Measurements from ENCODE around the gene CHST11.

The CHST11 gene

GRCh38 chr12:104694161-104694560 lies 237.4 kb downstream of the CHST11 start:
- no peak for TF ChIP-seq POU2F2 (IDR thresholded peaks at IDR 0.05; ENCODE audit: low read depth, low read length)
- DNase-seq (ENCODE audit: insufficient read length, low spot score) (no peak), FAIRE-seq (peak; percentile 28)

DNA sequence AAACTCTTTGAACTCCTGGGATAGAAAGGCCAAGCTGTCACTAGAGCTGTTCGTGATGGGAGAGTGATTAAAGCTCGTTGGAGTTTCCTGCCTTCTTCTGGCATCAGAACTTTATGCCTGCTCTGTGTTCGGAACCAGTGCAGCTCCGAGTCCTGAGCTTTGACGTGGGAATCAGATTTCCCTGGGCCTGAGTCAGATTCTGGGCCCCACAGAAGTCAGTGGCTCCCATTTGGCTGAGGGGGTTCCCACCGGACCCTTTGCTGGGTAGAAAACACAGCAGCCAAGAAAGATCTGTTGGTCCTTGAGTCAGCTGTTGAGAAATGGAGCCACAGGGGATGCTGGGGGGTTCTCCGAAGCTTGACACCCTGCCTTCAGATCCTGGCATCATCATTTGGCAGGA lies 238.0 kb downstream of the CHST11 start:
- no peak for DNase-seq (ENCODE audit: insufficient read length, low spot score)
- no peak for FAIRE-seq
- no peak for TF ChIP-seq PAX5 (IDR thresholded peaks at IDR 0.05; ENCODE audit: insufficient read depth, low read length, severe bottlenecking)
- TF ChIP-seq SPI1 (IDR thresholded peaks at IDR 0.05; ENCODE audit: low read depth, low read length): no peak
- no peak for TF ChIP-seq POLR2A (IDR thresholded peaks at IDR 0.05; ENCODE audit: low read depth, low read length)
- no peak for TF ChIP-seq POU2F2 (IDR thresholded peaks at IDR 0.05; ENCODE audit: low read depth, low read length)
- no peak for TF ChIP-seq POLR2AphosphoS5 (IDR thresholded peaks at IDR 0.05; ENCODE audit: low read depth, low read length)
- TF ChIP-seq TAF1 (IDR thresholded peaks at IDR 0.05; ENCODE audit: low read depth, low read length): no peak

DNA sequence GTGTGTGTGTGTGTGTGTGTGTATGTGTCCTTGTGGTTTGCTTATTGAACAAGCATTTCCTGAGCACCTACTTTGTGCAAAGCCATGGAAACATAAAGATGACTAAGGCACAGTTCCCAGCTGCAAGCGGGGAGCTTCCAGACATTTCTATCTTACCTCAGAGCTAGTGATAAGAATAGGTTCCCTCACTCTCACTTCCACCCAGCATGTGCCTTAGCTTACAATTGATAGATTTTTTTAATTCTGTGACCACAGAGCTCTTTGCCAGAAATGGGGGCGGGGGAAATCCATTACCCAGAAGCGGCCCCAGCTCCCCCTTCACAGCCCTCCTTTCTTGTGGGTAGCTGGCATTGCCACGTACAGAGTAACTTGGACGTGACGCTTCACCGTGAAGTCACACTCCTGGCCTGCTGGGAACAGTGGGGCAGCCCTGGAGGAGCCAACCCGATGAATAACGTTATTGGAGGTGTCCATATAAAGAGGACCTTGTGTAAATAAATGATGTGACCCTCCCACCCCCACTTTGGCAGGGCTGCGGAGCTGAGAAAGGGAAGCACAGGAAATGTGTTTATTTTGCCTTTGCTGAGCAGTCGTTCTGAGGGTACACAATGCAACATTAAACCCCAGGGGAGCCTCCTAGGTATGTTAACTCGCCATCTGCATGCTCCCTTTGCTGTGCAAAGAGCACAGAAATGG lies 238.9 kb downstream of the CHST11 start:
- DNase-seq (ENCODE audit: insufficient read length, low spot score) (no peak), FAIRE-seq (peak; percentile 83)
- no peak for TF ChIP-seq POLR2A (IDR thresholded peaks at IDR 0.05; ENCODE audit: low read depth, low read length)
- TF ChIP-seq SPI1 (IDR thresholded peaks at IDR 0.05; ENCODE audit: low read depth, low read length): peak; percentile 86
- no peak for TF ChIP-seq POU2F2 (IDR thresholded peaks at IDR 0.05; ENCODE audit: low read depth, low read length)
- TF ChIP-seq POLR2AphosphoS5 (IDR thresholded peaks at IDR 0.05; ENCODE audit: low read depth, low read length): no peak
- no peak for TF ChIP-seq PAX5 (IDR thresholded peaks at IDR 0.05; ENCODE audit: insufficient read depth, low read length, severe bottlenecking)
- TF ChIP-seq TAF1 (IDR thresholded peaks at IDR 0.05; ENCODE audit: low read depth, low read length): no peak

DNA sequence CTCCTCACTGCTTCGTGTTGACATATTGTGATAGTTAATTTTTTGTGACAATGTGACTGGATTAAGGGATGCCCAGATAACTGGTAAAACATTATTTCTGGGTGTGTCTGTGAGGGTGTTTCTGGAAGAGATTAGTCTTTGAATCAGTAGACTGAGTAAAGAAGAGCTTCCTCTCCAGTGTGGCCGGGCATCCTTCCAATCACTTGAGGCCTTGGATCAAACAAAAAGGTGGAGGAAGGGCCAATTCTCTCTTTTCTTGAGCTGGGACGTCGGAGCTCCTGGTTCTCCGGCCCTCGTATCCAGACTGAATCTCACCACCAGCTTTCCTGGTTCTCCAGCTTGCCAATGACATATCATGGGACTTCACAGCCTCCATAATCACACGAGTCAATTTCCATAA lies 240.4 kb downstream of the CHST11 start:
- TF ChIP-seq POU2F2 (IDR thresholded peaks at IDR 0.05; ENCODE audit: low read depth, low read length): no peak
- DNase-seq (ENCODE audit: insufficient read length, low spot score): no peak
- FAIRE-seq: no peak

DNA sequence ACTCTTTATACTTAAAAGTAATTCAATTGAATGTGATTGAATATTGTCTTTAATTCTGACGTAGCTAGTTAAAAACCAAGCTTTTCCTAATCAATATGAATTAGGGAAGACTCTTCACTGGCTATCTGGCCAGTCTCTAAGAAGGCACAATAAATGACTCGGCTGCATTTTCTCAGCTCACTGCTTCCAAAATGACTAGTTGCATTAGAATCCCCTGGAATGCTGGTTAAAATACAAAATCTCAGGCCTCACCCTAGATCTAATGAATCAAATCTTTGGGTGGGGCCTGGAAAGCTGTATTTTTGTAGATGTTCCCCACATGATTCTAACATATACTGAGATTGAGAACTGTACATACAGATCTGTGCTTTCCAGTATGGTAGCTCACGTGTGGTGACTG lies 242.1 kb downstream of the CHST11 start:
- TF ChIP-seq PAX5 (IDR thresholded peaks at IDR 0.05; ENCODE audit: insufficient read depth, low read length, severe bottlenecking): no peak
- TF ChIP-seq POLR2A (IDR thresholded peaks at IDR 0.05; ENCODE audit: low read depth, low read length): no peak
- no peak for TF ChIP-seq SPI1 (IDR thresholded peaks at IDR 0.05; ENCODE audit: low read depth, low read length)
- no peak for TF ChIP-seq TAF1 (IDR thresholded peaks at IDR 0.05; ENCODE audit: low read depth, low read length)
- TF ChIP-seq POU2F2 (IDR thresholded peaks at IDR 0.05; ENCODE audit: low read depth, low read length): no peak
- no peak for TF ChIP-seq POLR2AphosphoS5 (IDR thresholded peaks at IDR 0.05; ENCODE audit: low read depth, low read length)
- FAIRE-seq (no peak), DNase-seq (ENCODE audit: insufficient read length, low spot score) (no peak)

DNA sequence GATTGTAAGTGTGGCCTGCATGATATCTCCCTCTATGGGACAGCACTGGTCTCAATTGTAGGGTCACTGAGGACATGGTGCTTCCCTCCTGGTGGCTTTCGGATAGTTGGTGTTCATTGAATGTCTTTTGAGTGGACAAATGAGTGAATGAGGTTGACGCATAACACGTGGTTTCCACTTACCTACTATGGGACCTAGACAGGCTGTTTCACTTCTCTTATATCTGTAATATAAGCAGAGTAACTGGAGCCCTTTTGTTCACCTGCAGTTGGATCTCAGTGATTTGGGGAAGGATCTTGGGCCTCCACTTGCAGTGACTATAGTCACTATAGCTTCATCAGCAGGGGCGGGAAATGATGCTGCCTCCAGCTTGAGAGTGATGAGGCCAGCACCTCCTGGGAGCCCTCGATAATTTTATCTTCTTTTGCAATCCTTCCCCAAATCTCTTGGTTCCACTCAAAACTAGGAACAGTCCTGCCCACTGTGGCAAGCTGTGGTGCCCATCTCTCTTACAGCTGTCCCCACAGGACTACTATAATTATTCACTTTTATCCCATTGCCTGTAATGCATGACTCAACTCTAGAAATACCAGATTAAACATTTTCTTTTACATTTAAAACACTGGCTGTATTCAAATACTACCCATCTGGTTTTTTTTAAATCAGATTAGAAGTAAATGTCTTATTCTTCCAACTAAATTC lies 242.9 kb downstream of the CHST11 start:
- FAIRE-seq (peak; percentile 90), DNase-seq (ENCODE audit: insufficient read length, low spot score) (peak; percentile 30)
- TF ChIP-seq PAX5 (IDR thresholded peaks at IDR 0.05; ENCODE audit: insufficient read depth, low read length, severe bottlenecking) (no peak), SPI1 (IDR thresholded peaks at IDR 0.05; ENCODE audit: low read depth, low read length) (peak; percentile 87)

GRCh38 chr12:104700324-104700723 lies 243.6 kb downstream of the CHST11 start:
- DNase-seq (ENCODE audit: insufficient read length, low spot score) (no peak), FAIRE-seq (no peak)
- no peak for TF ChIP-seq POU2F2 (IDR thresholded peaks at IDR 0.05; ENCODE audit: low read depth, low read length)
- TF ChIP-seq POLR2AphosphoS5 (IDR thresholded peaks at IDR 0.05; ENCODE audit: low read depth, low read length): no peak
- no peak for TF ChIP-seq PAX5 (IDR thresholded peaks at IDR 0.05; ENCODE audit: insufficient read depth, low read length, severe bottlenecking)
- no peak for TF ChIP-seq SPI1 (IDR thresholded peaks at IDR 0.05; ENCODE audit: low read depth, low read length)
- TF ChIP-seq POLR2A (IDR thresholded peaks at IDR 0.05; ENCODE audit: low read depth, low read length): no peak
- no peak for TF ChIP-seq TAF1 (IDR thresholded peaks at IDR 0.05; ENCODE audit: low read depth, low read length)

DNA sequence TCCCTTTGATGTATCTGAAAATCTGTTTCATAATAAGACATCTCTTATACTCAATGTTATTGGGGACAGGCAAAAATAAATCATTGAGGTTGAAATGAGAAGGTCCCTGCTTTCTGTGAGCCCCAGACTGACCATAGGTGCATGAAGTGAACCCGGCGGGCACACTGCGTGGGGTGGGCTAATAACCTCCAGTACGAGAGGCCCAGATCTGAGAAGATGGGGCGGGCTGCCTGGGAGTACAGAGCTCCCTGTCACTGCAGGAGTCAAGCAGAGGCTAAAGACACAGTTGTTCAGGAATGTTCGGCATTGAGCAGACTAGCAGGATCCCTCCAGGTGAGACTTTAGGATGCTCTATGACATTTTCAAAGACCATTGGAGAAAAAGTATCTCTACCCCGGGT lies 244.6 kb downstream of the CHST11 start:
- DNase-seq (ENCODE audit: insufficient read length, low spot score): no peak
- no peak for TF ChIP-seq PAX5 (IDR thresholded peaks at IDR 0.05; ENCODE audit: insufficient read depth, low read length, severe bottlenecking)
- TF ChIP-seq TAF1 (IDR thresholded peaks at IDR 0.05; ENCODE audit: low read depth, low read length): no peak
- TF ChIP-seq POU2F2 (IDR thresholded peaks at IDR 0.05; ENCODE audit: low read depth, low read length): no peak
- TF ChIP-seq POLR2A (IDR thresholded peaks at IDR 0.05; ENCODE audit: low read depth, low read length): no peak
- TF ChIP-seq POLR2AphosphoS5 (IDR thresholded peaks at IDR 0.05; ENCODE audit: low read depth, low read length): no peak
- TF ChIP-seq SPI1 (IDR thresholded peaks at IDR 0.05; ENCODE audit: low read depth, low read length): no peak
- FAIRE-seq: no peak

DNA sequence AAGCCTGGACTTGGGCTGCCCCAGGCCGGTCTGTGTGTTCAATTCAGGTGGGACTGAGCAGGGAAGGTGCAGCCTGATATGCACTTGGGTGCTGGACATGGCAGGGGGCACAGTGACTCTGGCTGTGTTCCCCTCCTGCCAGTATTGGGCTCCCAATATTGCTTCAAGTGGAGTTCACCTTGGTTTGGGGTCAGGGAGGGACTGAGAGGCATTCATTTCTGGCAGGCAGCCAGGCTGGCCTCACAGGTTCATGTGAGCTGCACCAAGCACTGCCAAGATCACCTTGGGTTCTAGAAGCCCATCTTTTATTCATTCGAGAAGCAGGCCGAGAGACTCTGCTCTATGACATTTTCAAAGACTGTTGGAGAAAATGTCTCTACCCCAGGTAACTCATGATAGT lies 245.0 kb downstream of the CHST11 start:
- FAIRE-seq: no peak
- DNase-seq (ENCODE audit: insufficient read length, low spot score): no peak
- no peak for TF ChIP-seq POLR2A (IDR thresholded peaks at IDR 0.05; ENCODE audit: low read depth, low read length)
- TF ChIP-seq PAX5 (IDR thresholded peaks at IDR 0.05; ENCODE audit: insufficient read depth, low read length, severe bottlenecking): no peak
- TF ChIP-seq TAF1 (IDR thresholded peaks at IDR 0.05; ENCODE audit: low read depth, low read length): no peak
- TF ChIP-seq POLR2AphosphoS5 (IDR thresholded peaks at IDR 0.05; ENCODE audit: low read depth, low read length): no peak
- TF ChIP-seq SPI1 (IDR thresholded peaks at IDR 0.05; ENCODE audit: low read depth, low read length): no peak
- TF ChIP-seq POU2F2 (IDR thresholded peaks at IDR 0.05; ENCODE audit: low read depth, low read length): no peak

DNA sequence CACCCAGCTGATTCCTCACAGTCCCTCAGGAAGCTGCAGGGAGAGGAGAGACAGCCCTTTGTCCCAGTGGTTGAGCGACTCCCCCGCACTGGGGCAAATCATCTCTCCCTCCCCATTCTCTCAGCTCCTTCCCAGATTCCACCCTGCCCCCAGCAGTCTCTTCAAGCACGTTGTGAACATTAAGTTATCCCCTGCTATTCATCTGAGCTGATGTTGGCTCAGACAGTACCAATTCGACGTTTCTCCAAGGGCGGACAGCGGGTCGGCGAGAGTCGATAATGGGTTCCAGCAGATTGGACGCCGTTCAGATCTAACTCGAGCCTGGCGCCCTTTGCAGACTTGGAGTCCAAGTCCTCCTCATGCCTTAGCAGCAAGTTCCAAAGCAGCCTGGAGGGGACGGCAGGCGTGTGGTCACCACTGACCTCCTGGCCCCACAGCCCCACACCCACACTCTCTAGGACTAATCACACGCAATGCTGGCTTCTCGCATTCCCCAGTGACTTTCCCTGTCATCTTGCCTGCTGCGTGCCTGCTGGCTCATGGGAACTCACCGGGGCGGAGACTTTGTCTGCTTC lies 245.9 kb downstream of the CHST11 start:
- DNase-seq (ENCODE audit: insufficient read length, low spot score): no peak
- no peak for FAIRE-seq
- no peak for TF ChIP-seq POLR2AphosphoS5 (IDR thresholded peaks at IDR 0.05; ENCODE audit: low read depth, low read length)
- TF ChIP-seq POU2F2 (IDR thresholded peaks at IDR 0.05; ENCODE audit: low read depth, low read length): no peak
- TF ChIP-seq PAX5 (IDR thresholded peaks at IDR 0.05; ENCODE audit: insufficient read depth, low read length, severe bottlenecking): no peak
- TF ChIP-seq POLR2A (IDR thresholded peaks at IDR 0.05; ENCODE audit: low read depth, low read length): no peak
- TF ChIP-seq SPI1 (IDR thresholded peaks at IDR 0.05; ENCODE audit: low read depth, low read length): no peak
- TF ChIP-seq TAF1 (IDR thresholded peaks at IDR 0.05; ENCODE audit: low read depth, low read length): no peak
